GM21723 (cell line): ENCODE measurements around the gene RAD18.

Experiments
- ATAC-seq: cut with Tn5 transposase; IDR thresholded peaks from one replicate; pipeline ENCODE4 v1.9.1; 2021; ENCODE audit warnings: mild to moderate bottlenecking, moderate library complexity; ENCODE audit not compliant: unreplicated experiment

RAD18 gene

DNA sequence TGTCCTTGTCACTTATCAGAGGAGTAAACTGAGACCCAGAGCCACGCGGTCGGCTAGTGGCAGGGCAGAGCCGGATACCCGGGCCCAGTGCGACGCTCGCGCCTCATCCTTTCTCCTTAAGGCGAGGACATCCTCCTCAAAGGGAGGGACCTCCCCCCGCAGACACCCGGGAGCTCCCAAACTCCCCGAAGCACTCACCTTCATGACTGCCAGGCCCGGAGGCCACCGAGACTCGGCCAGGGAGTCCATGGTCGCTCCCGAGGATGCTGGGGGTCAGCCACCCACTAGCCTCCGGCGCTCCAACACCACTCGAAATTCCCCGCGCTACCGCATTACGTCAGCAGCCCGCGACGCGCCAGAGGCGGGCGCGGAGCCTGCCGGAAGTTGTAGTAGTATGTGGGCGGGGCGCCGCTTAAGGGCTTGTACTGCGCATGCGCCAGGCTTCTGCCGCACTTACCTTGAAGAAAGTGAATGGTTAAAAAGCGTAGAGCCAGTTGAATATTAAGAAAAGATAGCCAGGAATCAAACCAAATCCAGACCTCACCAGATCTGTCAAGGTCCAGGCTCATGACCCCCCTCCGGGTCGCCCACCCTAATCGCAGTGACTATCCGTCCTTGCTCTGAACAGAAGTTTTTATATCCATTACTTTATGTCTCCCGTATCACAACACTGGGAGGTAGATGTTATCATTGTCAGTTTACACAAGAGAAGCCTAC lies at the start of gene RAD18:
TSS of gene RAD18 (minus strand) at position 336 of the 717 bp plus-strand sequence. CDS start at position 249, 87 bp downstream.
- peak; percentile 87 for ATAC-seq

DNA sequence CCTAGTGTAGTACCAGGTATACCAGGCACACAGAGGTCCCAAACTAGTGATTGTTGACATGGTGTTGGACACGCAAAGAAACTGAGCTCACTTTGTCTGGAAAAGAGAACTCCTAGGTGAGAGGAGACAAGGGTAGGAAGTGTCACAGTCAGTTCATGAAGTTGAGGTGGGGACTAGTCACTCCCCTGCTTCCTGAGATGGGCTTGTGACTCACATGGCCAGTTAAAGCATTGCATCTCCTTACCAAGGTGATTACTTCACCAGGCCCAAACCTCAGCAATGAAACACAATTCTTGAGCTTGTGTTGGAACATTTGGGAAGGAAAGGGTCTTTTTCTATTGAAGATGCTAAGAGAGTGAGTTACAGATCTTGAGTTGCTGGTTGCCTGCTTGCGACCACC lies 49.2 kb upstream of the RAD18 start:
- no peak for ATAC-seq

- ATAC-seq: no peak
Measured at GRCh38 chr3:9009976-9010545, 46.8 kb upstream of the RAD18 start.

DNA sequence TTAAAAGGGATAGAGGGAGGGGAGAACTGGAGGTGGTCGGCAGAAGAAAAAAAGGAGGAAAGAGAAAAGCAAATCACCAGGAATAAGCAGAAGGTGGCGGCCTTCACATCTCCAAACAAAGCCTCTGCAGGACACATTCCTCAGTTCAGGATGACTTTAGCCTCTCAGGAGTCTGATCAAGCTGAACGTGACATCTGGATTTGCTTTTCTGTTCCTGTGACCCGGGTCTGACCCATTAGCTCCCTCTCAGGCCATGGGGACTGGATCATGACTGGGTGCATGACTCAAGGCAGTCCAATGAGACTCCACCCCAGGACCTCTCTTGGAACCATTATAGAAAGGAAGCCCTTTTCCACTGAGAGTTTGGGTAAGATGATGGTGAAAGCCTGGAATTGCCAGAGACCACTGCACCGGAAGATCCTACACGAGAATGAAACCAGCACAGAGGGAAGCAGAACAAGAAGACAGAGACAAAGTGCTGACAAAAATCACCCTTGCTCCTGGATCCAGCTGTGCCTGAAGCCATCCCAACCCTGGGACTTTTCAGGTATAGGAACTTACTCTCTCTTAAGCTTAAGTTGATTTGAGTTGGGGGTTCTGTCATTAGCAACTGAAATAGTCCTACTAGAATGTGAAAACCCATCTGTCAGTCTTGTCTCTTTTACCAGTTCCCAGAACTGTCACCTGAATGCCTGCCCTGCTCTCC lies 45.4 kb upstream of the RAD18 start:
- ATAC-seq: no peak

DNA sequence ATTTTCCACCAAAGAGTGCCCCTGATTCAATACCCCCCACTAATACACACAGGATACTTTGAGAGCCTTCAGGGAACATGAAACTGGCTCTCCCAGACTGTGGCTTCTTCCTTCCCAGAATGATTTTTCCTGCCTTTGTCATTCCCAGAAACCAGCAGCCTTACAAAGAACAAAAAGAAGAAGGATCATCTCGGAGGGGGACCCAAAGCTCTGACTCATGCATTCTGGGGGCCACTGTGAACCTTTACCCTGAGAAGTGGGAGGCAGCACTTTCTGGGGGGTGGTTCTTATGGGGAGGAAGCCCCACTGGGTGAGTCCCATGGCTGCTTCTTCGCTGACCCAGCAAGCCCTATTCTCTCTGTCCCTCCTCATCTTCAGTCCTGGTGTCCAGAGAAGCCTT lies 44.7 kb upstream of the RAD18 start:
- no peak for ATAC-seq

DNA sequence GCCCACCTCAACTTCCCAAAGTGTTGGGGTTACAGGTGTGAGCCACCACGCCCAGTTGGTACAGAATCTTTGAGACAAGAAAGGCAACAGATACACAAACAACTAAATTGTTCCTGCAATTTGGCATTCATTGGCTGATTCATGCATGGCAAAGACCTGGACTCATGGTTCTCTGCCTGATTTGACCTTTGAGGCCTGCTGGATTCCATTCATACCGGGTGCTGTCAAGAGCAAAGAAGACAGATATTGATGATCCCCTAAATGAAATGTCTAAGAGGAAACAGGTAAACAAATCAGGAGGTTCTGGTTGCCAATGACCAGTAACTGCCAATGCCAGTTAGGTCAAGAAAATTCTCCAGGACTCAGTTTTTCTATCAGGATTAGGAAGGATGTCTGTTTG lies 43.9 kb upstream of the RAD18 start:
- no peak for ATAC-seq

DNA sequence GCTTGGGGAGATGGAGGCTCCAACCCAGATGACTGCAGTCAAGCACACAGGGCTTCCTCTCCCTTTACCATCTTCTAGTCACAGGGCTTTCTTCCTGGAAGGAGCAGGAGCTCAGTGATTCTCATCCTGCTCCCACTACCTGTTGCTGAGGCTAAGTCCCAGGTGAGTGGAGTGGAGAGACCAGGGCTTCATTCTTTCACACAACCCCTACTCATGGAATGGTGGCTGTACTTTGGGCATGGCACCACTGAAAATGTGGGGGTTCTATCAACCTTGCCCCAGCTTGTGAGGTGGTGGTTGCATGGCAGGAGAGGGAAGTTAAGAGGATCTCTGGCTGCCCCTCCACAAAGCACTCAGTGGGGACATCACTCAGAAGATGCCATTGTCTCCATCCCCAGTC lies 36.8 kb upstream of the RAD18 start:
- ATAC-seq: no peak

GRCh38 chr3:8997151-8997550 lies 33.9 kb upstream of the RAD18 start:
- ATAC-seq: no peak

DNA sequence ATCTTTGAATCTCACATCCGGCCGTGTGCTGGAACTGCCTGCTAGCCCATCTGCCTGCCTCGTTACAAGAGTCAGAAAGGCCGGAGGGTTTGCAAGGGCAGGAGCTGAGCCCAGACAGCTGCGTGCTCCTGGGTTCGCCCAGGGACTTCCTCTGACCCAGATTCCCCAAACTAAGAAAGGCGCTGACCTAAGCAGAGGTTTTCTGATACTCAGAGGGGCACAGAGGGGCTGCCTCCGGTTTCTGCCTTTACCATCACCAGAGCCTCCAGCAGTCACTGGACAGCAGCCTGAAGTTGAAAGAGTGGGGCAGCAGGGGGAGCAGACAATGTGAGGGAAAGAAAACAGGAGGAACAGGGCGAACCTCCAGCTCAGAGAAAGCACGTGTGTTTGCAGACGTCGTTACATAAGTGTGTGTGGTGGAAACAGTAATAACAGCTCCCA lies 33.4 kb upstream of the RAD18 start:
- no peak for ATAC-seq

GRCh38 chr3:8996216-8996615 lies 32.9 kb upstream of the RAD18 start:
- ATAC-seq: no peak

GRCh38 chr3:8994226-8994625 lies 31.0 kb upstream of the RAD18 start:
- no peak for ATAC-seq

DNA sequence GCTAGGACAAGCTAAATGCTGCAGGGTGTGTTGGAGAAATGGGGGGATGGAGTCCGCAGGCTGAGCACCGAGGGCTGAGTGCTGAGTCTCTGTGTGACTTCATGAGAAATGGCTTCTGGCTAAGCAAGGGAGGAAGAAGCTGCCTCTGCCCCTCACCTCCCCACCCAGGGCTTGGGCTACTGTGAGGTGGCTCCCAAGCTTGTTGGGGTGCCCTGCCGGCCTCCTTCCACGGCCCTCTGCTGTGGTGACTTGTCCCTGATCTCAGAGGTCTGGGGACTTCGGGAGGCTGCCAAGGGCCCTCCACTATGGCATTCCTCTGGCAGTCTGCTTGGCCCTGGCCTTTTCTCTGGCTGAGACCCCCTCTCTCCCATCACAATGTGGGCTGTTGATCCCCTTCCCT lies 30.1 kb upstream of the RAD18 start:
- no peak for ATAC-seq

GRCh38 chr3:8992854-8993253 lies 29.6 kb upstream of the RAD18 start:
- no peak for ATAC-seq

DNA sequence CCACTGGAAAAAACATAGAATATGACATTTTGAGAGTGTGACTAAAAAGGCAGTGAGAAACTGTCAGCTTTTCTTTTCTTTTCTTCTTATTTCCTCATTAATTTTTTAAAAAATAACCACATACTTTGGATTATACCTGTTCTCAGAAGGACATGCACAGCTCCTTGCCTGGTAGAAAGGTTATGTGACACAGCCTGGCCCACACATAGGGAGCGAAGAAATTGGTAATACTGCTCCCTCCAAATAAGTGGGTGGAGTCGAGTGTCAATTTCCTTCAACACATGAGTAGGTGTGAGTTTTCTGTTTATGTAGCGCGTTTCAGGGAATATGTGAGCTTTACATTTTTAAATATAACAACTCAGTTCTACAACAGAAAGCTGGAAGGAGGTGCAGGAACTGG lies 28.9 kb upstream of the RAD18 start:
- no peak for ATAC-seq

DNA sequence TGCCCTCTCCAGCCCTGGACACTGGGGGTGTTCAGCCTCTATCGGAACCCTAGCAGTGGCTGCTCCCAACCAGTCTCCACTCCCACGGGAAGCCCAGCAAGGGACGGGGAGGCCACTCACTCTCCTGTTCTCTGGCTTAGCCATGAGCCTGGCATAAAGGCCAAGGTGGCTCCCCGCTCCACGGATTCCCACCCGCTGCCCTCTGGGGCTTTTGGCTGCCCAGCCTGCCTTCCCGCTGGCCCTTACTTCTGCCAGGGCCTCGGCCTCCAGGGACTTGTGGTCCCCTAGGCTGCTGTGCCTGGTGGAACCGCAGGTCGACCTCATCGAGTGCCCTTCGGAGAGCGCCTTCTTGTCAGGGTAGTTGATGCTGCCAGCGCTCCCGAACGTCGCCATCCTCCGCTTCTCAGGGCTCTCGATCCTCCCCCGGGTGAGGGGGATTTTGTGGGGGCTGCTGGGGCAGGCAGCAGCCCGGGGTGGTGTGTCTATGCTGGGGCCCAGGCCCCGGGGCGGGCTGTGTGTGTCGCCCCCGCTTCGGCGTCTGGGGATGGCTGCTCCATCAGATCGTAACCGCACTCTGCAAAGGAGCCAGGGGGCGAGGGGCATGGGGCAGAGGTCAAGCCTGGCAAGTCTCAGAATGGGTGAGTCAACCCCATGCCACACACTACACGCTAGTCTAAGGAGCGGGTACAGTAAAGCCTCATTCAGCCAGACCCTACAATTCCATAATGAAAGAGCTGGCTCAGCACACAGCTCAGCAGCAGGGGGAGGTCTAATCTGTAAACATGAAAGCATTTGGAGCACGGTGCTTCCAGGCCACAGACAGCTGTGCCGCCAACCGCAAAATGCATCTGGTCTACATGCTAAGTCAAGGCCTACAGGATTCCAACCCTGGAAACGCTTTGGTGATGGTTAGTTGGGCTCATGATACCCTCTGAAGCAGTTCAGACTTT lies 27.3 kb upstream of the RAD18 start:
- no peak for ATAC-seq

DNA sequence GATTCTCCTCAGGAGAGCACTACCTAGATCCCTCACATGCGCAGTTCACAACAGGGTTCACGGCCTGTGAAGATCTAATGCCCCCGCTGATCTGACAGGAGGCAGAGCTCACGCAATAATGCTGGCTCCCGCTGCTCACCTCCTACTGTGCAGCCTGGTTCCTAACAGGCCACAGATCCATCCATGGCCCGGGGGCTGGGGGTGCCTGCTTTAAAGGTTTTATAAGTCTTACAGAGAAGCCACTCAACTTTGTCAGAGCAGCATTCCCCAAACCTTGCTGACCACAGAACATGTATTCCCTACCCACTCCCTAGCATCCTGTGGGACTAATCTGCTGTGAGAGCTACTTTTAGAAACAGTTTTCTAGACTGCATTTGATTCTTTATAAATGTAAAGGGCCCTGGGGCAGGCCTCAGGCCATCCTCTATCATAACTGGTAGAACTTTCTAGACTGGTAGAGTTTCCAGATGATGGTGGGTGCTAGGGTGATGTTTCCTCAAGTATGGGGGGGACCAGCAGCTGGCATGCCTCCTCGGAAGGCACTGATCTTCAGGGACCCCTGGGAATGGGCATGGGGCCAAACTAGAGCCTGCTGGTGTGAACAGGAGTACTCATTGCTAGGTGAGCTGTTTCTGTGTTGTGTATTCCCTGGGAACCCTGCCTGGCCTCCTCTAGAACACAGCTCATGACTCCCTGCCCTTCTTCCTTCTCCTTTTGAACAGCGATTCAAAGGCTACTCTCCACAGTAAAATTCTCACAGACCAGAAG lies 25.7 kb upstream of the RAD18 start:
- no peak for ATAC-seq

- ATAC-seq: no peak
Measured at GRCh38 chr3:8988384-8988655, 25.0 kb upstream of the RAD18 start.

DNA sequence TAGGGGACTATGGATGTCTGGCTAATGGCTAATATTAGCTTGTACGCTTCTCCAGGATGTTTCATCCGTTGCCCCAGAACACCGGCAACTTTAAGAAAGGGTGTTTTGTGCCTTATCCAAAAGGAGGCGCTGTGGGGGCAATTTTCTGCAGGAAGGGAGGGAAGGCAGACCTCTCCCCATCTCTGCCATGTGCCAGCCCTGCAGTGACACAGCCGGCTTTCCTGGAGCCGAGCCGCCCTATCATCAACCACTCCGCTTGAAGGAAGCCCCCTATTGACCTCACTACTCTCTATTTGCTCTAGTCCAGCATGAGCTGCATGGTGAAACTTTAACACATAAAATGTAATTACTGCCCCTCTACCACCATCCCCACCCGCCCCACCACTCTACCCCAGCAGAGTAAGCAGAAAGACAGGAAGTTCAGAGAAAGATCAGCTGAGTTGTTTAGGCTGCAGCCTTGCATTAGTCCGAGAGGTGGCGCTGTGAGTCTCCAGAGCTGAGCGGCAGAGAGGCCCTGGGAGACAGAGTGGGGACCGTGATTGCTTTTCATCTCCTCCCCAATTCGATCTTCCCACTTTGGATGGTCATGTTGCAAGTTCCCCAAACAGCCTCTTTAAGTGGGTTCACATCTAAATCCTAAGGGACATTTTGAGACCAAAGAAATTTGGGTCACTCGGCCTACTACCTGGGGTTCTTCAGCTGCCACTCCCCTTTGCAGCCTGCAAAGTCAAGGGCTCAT lies 24.5 kb upstream of the RAD18 start:
- peak; percentile 90 for ATAC-seq

- no peak for ATAC-seq
Measured at GRCh38 chr3:8987226-8987625, 24.0 kb upstream of the RAD18 start.

DNA sequence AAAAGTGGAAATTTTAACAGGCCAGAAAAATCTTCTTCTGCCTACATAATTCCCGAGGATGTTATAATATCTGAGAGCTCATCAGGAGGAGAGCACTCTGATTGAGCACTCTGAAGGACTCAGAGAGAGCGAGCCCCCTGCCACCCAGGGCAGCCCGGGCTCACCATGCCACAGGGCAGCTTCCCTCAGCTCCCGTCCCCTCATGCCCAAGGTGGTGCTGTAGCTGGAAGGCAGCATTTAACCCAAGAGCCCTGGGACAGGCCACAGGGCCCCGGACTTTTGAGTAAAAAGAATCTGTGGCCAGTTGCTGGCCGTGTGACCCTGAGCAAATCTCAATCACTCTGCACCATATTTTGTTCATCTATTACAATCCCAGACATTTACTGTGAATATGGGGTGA lies 23.5 kb upstream of the RAD18 start:
- no peak for ATAC-seq
